HCT116 (cell line): Measurements from ENCODE around the gene GADD45A. TPM values are rescaled to one million over a fixed set of nuclear protein-coding genes. Genes with fewer than 3 reads are reported as not detected.

Experiments used
- ATAC-seq: fragments of 200-7000 bp; cut with Tn5 transposase; 2 replicates; pipeline ENCODE4 v1.9.1; 2020; ENCODE audit warnings: mild to moderate bottlenecking, moderate library complexity
- BruUV-seq: library from RNA; stranded (reverse); fragments of 400-500 nt; replicated peaks from 2 replicates; lab custom pipeline; 2021; lab: Mats Ljungman, UMichigan
- CTCF ChIA-PET: fragments of 300-600 bp; sonication (Branson Sonifier 250); formaldehyde crosslinking; loops from one replicate; lab custom pipeline; 2021; ENCODE audit warnings: antibody characterized with exemption; lab: Charles Lee
- POLR2A ChIA-PET: fragments of 300-600, 350-600 bp; sonication (Branson Sonifier 250); formaldehyde crosslinking; loops from one replicate; lab custom pipeline; 2021; ENCODE audit warnings: antibody characterized with exemption; lab: Charles Lee
- RAD21 ChIA-PET, 2 experiments: fragments of 300-600 bp; sonication (Branson Sonifier 250); formaldehyde crosslinking; loops; one replicate each; lab custom pipeline; 2023; ENCODE audit warnings: low total read pairs in 2 of 2; ENCODE audit not compliant: uncharacterized antibody in 2 of 2, unreplicated experiment in 2 of 2, low non-redundant PET in 1 of 2; lab: Charles Lee
- DNase-seq: peaks from one replicate; pipeline ENCODE4 v3.0.0-alpha.2; 2010; ENCODE audit warnings: low read depth, low spot score
- H2AFZ ChIP-seq: fragments of 200-600 bp; shearing (Covaris generic), sonication (generic); 2 replicates; pipeline ENCODE4 v1.6.1; 2017; ENCODE audit warnings: low read depth, mixed run types, mixed read lengths, antibody characterized with exemption, low read length; ENCODE audit not compliant: poor library complexity, severe bottlenecking
- H3K27ac ChIP-seq: 2 replicates; pipeline ENCODE4 v1.5.1; 2012; ENCODE audit warnings: low read depth, low read length
- H3K27me3 ChIP-seq: fragments of 200-600 bp; sonication (generic); 2 replicates; pipeline ENCODE4 v1.6.1; 2016; ENCODE audit warnings: mixed run types, low read length, mixed read lengths; ENCODE audit not compliant: insufficient read depth
- H3K36me3 ChIP-seq, 2 experiments: fragments of 200-500 bp in 1 of 2; fragments of 200-600 bp in 1 of 2; sonication (Bioruptor generic) in 1 of 2; sonication (generic) in 1 of 2; 2 replicates each; pipeline versions ENCODE4 v1.5.1 to v1.6.1; 2014 to 2016; ENCODE audit warnings: low read length in 2 of 2, inconsistent platforms in 1 of 2, mixed read lengths in 1 of 2, mixed run types in 1 of 2; ENCODE audit not compliant: insufficient read depth in 2 of 2, control insufficient read depth in 1 of 2
- H3K4me1 ChIP-seq, 2 experiments: fragments of 200-600 bp in 1 of 2; sonication (generic) in 1 of 2; 2 replicates each; pipeline versions ENCODE4 v1.5.1 to v1.6.1; 2012 to 2017; ENCODE audit warnings: low read length in 2 of 2, inconsistent platforms in 1 of 2, mild to moderate bottlenecking in 1 of 2, mixed read lengths in 1 of 2, mixed run types in 1 of 2, moderate library complexity in 1 of 2; ENCODE audit not compliant: insufficient read depth in 2 of 2, control insufficient read depth in 1 of 2
- H3K4me2 ChIP-seq: fragments of 200-600 bp; sonication (generic); 2 replicates; pipeline ENCODE4 v1.6.1; 2017; ENCODE audit warnings: mixed run types, low read length, mixed read lengths
- H3K4me3 ChIP-seq, 2 experiments: fragments of 200-600 bp in 1 of 2; sonication (generic) in 1 of 2; replicated peaks in 1 of 2; 2 replicates each; pipeline ENCODE4 v1.5.1; 2011 to 2016; ENCODE audit warnings: low read length in 2 of 2, control low read depth in 1 of 2, low read depth in 1 of 2, mild to moderate bottlenecking in 1 of 2, mixed read lengths in 1 of 2, mixed run types in 1 of 2
- H3K79me2 ChIP-seq: fragments of 200-600 bp; sonication (generic); 2 replicates; pipeline ENCODE4 v1.6.1; 2017; ENCODE audit warnings: mild to moderate bottlenecking, mixed run types, low read length, moderate library complexity, mixed read lengths; ENCODE audit not compliant: insufficient read depth
- H3K9ac ChIP-seq: fragments of 200-600 bp; sonication (generic); 2 replicates; pipeline ENCODE4 v1.6.1; 2016; ENCODE audit warnings: low read length, mixed read lengths
- H3K9me2 ChIP-seq: fragments of 200-600 bp; sonication (generic), shearing (Covaris generic); 2 replicates; pipeline ENCODE4 v1.6.1; 2017; ENCODE audit warnings: mixed run types, mild to moderate bottlenecking, moderate library complexity; ENCODE audit not compliant: insufficient read depth
- H3K9me3 ChIP-seq, 2 experiments: fragments of 200-500 bp in 1 of 2; fragments of 200-600 bp in 1 of 2; sonication (Bioruptor generic) in 1 of 2; sonication (generic) in 1 of 2; 2 replicates each; pipeline ENCODE4 v1.6.1; 2014 to 2017; ENCODE audit warnings: low read length in 2 of 2, mixed read lengths in 2 of 2, inconsistent platforms in 1 of 2, low read depth in 1 of 2, mild to moderate bottlenecking in 1 of 2, mixed run types in 1 of 2, moderate library complexity in 1 of 2; ENCODE audit not compliant: control insufficient read depth in 1 of 2, insufficient read depth in 1 of 2
- H4K20me1 ChIP-seq: fragments of 200-600 bp; sonication (generic), shearing (Covaris generic); 2 replicates; pipeline ENCODE4 v1.6.1; 2017; ENCODE audit warnings: mixed run types, mild to moderate bottlenecking, moderate library complexity; ENCODE audit not compliant: insufficient read depth
- ATF3 ChIP-seq: IDR thresholded peaks from 2 replicates; pipeline ENCODE4 v1.6.1; 2012
- CEBPB ChIP-seq: IDR thresholded peaks from 2 replicates; pipeline ENCODE4 v1.6.1; 2012; ENCODE audit warnings: low read depth
- CTCF ChIP-seq, 3 experiments: fragments of 200-600 bp in 1 of 3; sonication (generic) in 1 of 3; IDR thresholded peaks in 2 of 3; conservative IDR thresholded peaks in 1 of 3; 2 replicates each; pipeline ENCODE4 v1.5.1; 2012 to 2017; ENCODE audit warnings: low read depth in 2 of 3, low read length in 2 of 3, antibody characterized with exemption in 1 of 3, borderline replicate concordance in 1 of 3, control low read depth in 1 of 3, mild to moderate bottlenecking in 1 of 3, mixed read lengths in 1 of 3, mixed run types in 1 of 3, moderate library complexity in 1 of 3; ENCODE audit not compliant: insufficient read depth in 1 of 3
- EGR1 ChIP-seq: IDR thresholded peaks from 2 replicates; pipeline ENCODE4 v1.6.1; 2012; ENCODE audit warnings: low read depth
- ELF1 ChIP-seq: IDR thresholded peaks from 2 replicates; pipeline ENCODE4 v1.6.1; 2012; ENCODE audit warnings: low read depth, borderline replicate concordance
- EZH2 ChIP-seq: fragments of 200-600 bp; sonication (generic); IDR thresholded peaks from 2 replicates; pipeline ENCODE4 v1.6.1; 2017; ENCODE audit warnings: antibody characterized with exemption, mixed run types
- EZH2phosphoT487 ChIP-seq: fragments of 200-600 bp; IDR thresholded peaks from 2 replicates; pipeline ENCODE4 v1.6.1; 2018; ENCODE audit warnings: antibody characterized with exemption, borderline replicate concordance
- JUND ChIP-seq: IDR thresholded peaks from 2 replicates; pipeline ENCODE4 v1.6.1; 2012
- MAX ChIP-seq: IDR thresholded peaks from 2 replicates; pipeline ENCODE4 v1.6.1; 2012
- POLR2A ChIP-seq: IDR thresholded peaks from 2 replicates; pipeline ENCODE4 v1.7.0; 2011; ENCODE audit warnings: borderline replicate concordance; ENCODE audit not compliant: insufficient read depth, insufficient read length; ENCODE audit errors: extremely low read depth
- RAD21 ChIP-seq: IDR thresholded peaks from 2 replicates; pipeline ENCODE4 v1.6.1; 2012; ENCODE audit warnings: low read depth, mild to moderate bottlenecking
- REST ChIP-seq: IDR thresholded peaks from 2 replicates; pipeline ENCODE4 v1.6.1; 2012; ENCODE audit warnings: low read depth
- SIN3A ChIP-seq: IDR thresholded peaks from 2 replicates; pipeline ENCODE4 v1.6.1; 2012; ENCODE audit warnings: low read depth
- SP1 ChIP-seq: IDR thresholded peaks from 2 replicates; pipeline ENCODE4 v1.6.1; 2012; ENCODE audit warnings: low read depth
- SRF ChIP-seq: IDR thresholded peaks from 2 replicates; pipeline ENCODE4 v1.6.1; 2012; ENCODE audit warnings: low read depth
- TCF7L2 ChIP-seq: IDR thresholded peaks from 2 replicates; pipeline ENCODE4 v1.7.0; 2011; ENCODE audit warnings: borderline replicate concordance, inconsistent platforms; ENCODE audit not compliant: insufficient read depth, insufficient read length; ENCODE audit errors: extremely low read depth
- ZFX ChIP-seq: fragments of 450-650 bp; IDR thresholded peaks from 2 replicates; pipeline ENCODE4 v1.6.1; 2017
- intact Hi-C: fragments of 100-400 bp; cut with micrococcal nuclease; formaldehyde crosslinking; loops from 2 replicates; pipeline ENCODE4 v1.10.0; 2022
- total RNA-seq: library from RNA; stranded (reverse); gene quantifications from one replicate; pipeline ENCODE4 v1.2.1, GENCODE V29; 2021; ENCODE audit not compliant: unreplicated experiment

The GADD45A gene
- total RNA-seq, 1 experiment from 2014 or later, result 105 TPM

- Histone ChIP-seq H4K20me1 (no peaks in the 10 kb centered on the region), H3K36me3 (no peaks in the 10 kb centered on the region), H3K9ac (no peak overlapping the region), H3K9me3 (no peaks in the 10 kb centered on the region), H3K79me2 (no peaks in the 10 kb centered on the region), H3K4me3 (no peak overlapping the region), H3K4me2 (no peak overlapping the region), H3K27me3 (no peaks in the 10 kb centered on the region), H3K9me2 (no peaks in the 10 kb centered on the region), H3K4me1 (no peaks in the 10 kb centered on the region), H3K27ac (no peak overlapping the region), H2AFZ (no peak overlapping the region)
- CTCF ChIA-PET, result no interaction called here
- ATAC-seq, result no peak
- TF ChIP-seq ATF3, result no peak
- no peak for TF ChIP-seq POLR2A
- TF ChIP-seq TCF7L2, result no peak
- no peak for TF ChIP-seq EZH2
- TF ChIP-seq JUND, result no peak
- TF ChIP-seq ELF1, result no peak
- TF ChIP-seq RAD21, result no peak
- TF ChIP-seq REST, result no peak
- no peak for TF ChIP-seq MAX
- no peak for TF ChIP-seq ZFX
- TF ChIP-seq SIN3A, result no peak
- no peak for TF ChIP-seq EGR1
- no peak for TF ChIP-seq CEBPB
- no peak for TF ChIP-seq EZH2phosphoT487
- TF ChIP-seq CTCF (IDR thresholded peaks at IDR 0.05 in 2 of 3, conservative IDR thresholded peaks at IDR 0.05 in 1 of 3; ENCODE audit: borderline replicate concordance in 1 of 3, insufficient read depth in 1 of 3, low read depth in 2 of 3, low read length in 2 of 3), result no peak
- no peak for TF ChIP-seq SP1
- no peak for TF ChIP-seq SRF
- DNase-seq, result no peak
- no TSS peak for BruUV-seq
- RAD21 ChIA-PET, result no interaction called here
- intact Hi-C loops, result no loop called here
- POLR2A ChIA-PET, result no interaction called here
Observed at GRCh38 chr1:67650061-67650460, 34.9 kb upstream of the GADD45A start.
